BLaER1 treated with 17β-estradiol and CSF1 and Interleukin-3, amounts not matched to agents 10 nM and 100 nM (cell line): ENCODE measurements around the gene ANKRD13A.

Experiments used
- H3K27ac ChIP-seq, 11 experiments: shearing (Covaris generic); formaldehyde crosslinking; 2 replicates each; pipeline ENCODE4 v1.8.1; 2022
- H3K27me3 ChIP-seq, 11 experiments: shearing (Covaris generic); formaldehyde crosslinking; 2 replicates each; pipeline ENCODE4 v1.8.1; 2022
- H3K36me3 ChIP-seq, 11 experiments: shearing (Covaris generic); formaldehyde crosslinking; 2 replicates each; pipeline ENCODE4 v1.8.1; 2022
- H3K4me1 ChIP-seq, 10 experiments: shearing (Covaris generic); formaldehyde crosslinking; 2 replicates each; pipeline ENCODE4 v1.8.1; 2022
- H3K4me2 ChIP-seq, 11 experiments: shearing (Covaris generic); formaldehyde crosslinking; 2 replicates each; pipeline ENCODE4 v1.8.1; 2022
- H3K4me3 ChIP-seq, 10 experiments: shearing (Covaris generic); formaldehyde crosslinking; 2 replicates each; pipeline ENCODE4 v1.8.1; 2022
- H3K9ac ChIP-seq, 11 experiments: shearing (Covaris generic); formaldehyde crosslinking; 2 replicates each; pipeline ENCODE4 v1.8.1; 2022
- H3K9me3 ChIP-seq, 11 experiments: shearing (Covaris generic); formaldehyde crosslinking; replicated peaks in 1 of 11; 2 replicates each; pipeline ENCODE4 v1.8.1; 2022
- H4K20me1 ChIP-seq, 11 experiments: shearing (Covaris generic); formaldehyde crosslinking; 2 replicates each; pipeline ENCODE4 v1.8.1; 2022
- Cebpa-rat ChIP-seq, 11 experiments: shearing (Covaris generic); IDR thresholded peaks; 2 replicates each; pipeline ENCODE4 v1.8.1; 2022

Gene ANKRD13A

DNA sequence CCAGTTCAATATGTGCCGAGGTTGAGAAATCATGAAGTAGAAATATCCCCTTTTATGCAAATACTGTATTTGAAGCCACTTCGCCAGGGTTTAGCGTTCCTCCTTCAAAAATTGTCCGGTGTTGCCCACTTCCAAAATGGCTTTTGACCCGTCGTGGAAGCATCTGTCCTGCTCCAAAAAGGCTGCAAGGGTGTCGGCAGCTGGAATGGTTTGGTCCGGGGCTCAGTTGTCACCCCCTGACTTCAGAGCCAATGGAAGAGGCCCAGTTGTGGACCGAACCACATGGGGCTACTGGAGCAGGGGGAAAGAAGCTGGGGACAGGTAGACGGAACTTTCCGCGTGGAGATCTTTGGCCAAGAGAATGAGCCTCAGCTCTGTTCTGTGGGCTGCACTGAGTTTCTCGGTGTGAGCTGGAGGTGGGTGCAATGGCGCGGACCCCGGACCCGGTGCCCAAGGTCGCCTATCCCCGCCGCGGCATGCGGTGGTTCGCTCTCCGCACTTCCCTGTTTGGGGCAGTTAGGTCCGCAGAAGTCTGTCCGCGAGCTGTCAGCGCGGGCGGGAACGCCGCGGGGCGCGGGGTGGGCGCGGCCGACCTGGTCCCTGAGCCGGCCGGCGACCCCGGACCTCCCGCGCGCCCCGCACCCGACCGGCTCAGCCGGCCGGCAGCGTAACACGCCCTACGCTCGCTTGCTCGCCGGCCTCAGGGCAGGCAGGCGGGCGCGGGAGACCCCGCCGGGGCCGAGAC lies at the start of gene ANKRD13A:
Gene ANKRD13A, plus strand, starts transcription at position 527 of the 745 bp plus-strand sequence. CDS start 259 bp downstream, outside the sequence.
- H3K4me2 ChIP-seq = peak within 1 kb of the TSS; percentile 89 to 98 (median 93)
- peaks cover 0 to 45% (median 13%) of the 10 kb centered on the region in 11 experiments; a peak in 12 of 22 replicates for H4K20me1 ChIP-seq
- peaks cover 9 to 20% (median 16%) of the 10 kb centered on the region in 11 experiments; a peak in 18 of 22 replicates for H3K36me3 ChIP-seq
- peak within 1 kb of the TSS; percentile 92 to 99 (median 97) for H3K27ac ChIP-seq
- TF ChIP-seq Cebpa-rat (IDR thresholded peaks at IDR 0.05) = no peak
- H3K9ac ChIP-seq = peak within 1 kb of the TSS; percentile 91 to 98 (median 96)
- H3K4me1 ChIP-seq = peaks cover 32 to 59% (median 41%) of the 10 kb centered on the region in 10 experiments
- peaks cover 0 to 34% (median 23%) of the 10 kb centered on the region in 11 experiments; a peak in 18 of 22 replicates for H3K27me3 ChIP-seq
- peak within 1 kb of the TSS; percentile 85 to 98 (median 94) for H3K4me3 ChIP-seq
- H3K9me3 ChIP-seq = no peaks in the 10 kb centered on the region

DNA sequence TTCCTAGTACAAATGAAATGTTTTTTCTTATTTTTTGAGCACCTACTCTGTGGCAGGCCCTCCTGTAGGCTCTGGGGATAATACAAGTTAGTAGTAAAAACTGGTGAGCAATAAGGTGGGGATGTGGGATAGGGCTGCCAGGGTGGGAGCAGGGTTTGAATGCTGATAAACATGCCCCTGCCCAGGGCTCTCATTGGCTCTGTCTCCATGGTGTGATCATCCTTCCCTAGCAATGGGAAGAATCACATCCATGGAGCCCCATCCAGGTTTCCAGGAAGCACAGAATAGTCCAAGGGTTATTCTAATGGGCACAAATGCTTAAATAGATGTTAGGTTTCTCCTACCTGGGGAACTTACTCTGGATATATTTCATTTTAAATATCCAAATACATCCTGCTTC lies 48.6 kb upstream of the ANKRD13A start:
- TF ChIP-seq Cebpa-rat (IDR thresholded peaks at IDR 0.05) = no peak
- no peak overlapping the region for H3K27ac ChIP-seq
- H3K9me3 ChIP-seq = no peaks in the 10 kb centered on the region
- H3K4me2 ChIP-seq = no peak overlapping the region
- no peaks in the 10 kb centered on the region for H3K27me3 ChIP-seq
- H3K36me3 ChIP-seq = peaks cover 83 to 97% (median 93%) of the 10 kb centered on the region in 11 experiments
- H3K4me1 ChIP-seq = peaks cover 22 to 68% (median 47%) of the 10 kb centered on the region in 10 experiments
- peaks cover 0 to 82% (median 13%) of the 10 kb centered on the region in 11 experiments; a peak in 11 of 22 replicates for H4K20me1 ChIP-seq
- H3K4me3 ChIP-seq = no peak overlapping the region
- H3K9ac ChIP-seq = no peak overlapping the region

DNA sequence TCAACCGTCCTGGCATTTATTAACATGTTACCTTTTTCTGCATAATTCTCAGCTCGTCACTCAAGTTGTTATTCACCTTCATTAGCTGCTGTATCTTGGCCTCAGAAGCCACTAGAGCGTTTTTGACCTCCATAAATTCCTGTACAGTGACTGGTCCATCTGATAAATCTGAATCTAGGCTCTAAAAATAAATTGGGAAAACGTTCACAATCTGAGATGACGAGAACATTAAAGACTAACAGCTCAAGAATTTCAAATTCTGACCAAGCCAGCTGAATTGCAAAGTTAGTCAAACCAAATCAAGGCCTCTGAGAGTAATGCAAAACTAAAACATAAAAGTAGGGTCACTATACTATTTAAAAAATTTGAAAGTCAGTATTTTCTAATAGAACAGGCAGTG lies 48.1 kb upstream of the ANKRD13A start:
- Histone ChIP-seq H3K4me1 (peaks cover 22 to 63% (median 42%) of the 10 kb centered on the region in 10 experiments), H3K4me2 (no peak overlapping the region), H4K20me1 (peaks cover 0 to 78% (median 13%) of the 10 kb centered on the region in 11 experiments; a peak in 11 of 22 replicates), H3K27ac (no peak overlapping the region), H3K9me3 (no peaks in the 10 kb centered on the region), H3K9ac (no peak overlapping the region), H3K36me3 (peaks cover 88 to 98% (median 94%) of the 10 kb centered on the region in 11 experiments), H3K27me3 (no peaks in the 10 kb centered on the region), H3K4me3 (no peak overlapping the region)
- TF ChIP-seq Cebpa-rat (IDR thresholded peaks at IDR 0.05) = no peak

DNA sequence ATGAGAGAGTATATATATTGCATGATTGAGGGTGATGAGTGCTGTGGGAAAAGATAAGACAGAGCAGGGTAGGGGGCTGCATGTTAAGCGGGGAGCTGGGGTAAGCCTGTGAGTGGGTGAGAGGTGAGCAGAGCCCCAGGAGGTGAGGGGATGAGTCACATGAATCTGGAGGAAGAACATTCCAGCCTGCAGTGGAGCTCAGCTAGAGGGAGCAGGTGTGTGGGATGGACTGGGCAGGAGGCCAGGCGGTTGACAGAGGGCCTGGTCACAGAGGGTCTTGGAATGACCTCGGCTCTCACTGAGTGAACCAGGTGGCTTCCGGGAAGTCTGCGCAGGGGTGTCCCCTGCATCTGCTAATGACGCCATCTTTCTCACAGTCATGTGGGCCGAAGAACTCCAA lies 47.5 kb upstream of the ANKRD13A start:
- H3K9ac ChIP-seq = no peak overlapping the region
- H3K27ac ChIP-seq = no peak overlapping the region; a peak in 1 of 22 replicates
- peaks cover 16 to 57% (median 36%) of the 10 kb centered on the region in 10 experiments for H3K4me1 ChIP-seq
- H4K20me1 ChIP-seq = peaks cover 0 to 72% (median 13%) of the 10 kb centered on the region in 11 experiments; a peak in 11 of 22 replicates
- no peaks in the 10 kb centered on the region for H3K9me3 ChIP-seq
- H3K4me3 ChIP-seq = no peak overlapping the region
- peak overlapping the region in 1 of 11 experiments; percentile 56; a peak in 1 of 22 replicates for H3K4me2 ChIP-seq
- no peak for TF ChIP-seq Cebpa-rat (IDR thresholded peaks at IDR 0.05)
- H3K27me3 ChIP-seq = no peaks in the 10 kb centered on the region
- H3K36me3 ChIP-seq = peaks cover 93 to 99% (median 97%) of the 10 kb centered on the region in 11 experiments

DNA sequence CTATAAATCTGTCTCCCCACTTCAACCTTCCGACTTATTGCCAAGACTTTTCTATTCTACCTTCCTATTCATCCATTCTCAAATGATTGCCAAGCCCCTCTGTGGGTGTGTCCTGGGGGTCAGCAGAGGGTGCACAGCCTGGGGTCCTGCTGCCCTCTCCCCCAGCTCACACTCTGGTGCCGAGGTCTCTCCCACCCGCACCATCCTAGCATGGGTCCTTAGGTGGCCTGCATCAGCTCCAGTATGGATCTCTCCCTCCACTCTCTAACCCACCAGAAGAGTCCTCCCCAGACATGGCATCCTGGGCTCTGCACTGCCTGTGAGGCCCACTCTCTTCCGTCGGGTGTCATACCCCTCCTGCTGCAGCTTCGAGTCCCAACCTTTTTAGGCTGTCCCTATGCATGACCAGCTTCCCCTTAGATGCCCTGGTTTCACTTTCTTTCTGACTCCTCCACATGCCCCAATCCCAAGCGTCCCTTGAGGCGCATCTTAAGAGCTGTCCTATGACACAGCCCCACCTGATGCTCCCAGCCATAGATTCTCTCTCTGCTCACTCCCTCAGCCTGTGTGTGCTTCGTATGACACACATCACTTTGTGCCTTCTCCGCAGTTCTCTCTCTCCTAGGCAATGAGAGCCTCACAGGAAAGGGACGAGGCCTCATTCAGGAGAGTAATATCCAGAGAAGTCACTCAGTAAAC lies 46.9 kb upstream of the ANKRD13A start:
- Histone ChIP-seq H3K36me3 (peaks cover 93 to 99% (median 97%) of the 10 kb centered on the region in 11 experiments), H3K4me1 (peaks cover 11 to 51% (median 30%) of the 10 kb centered on the region in 10 experiments), H3K9me3 (no peaks in the 10 kb centered on the region), H3K27me3 (no peaks in the 10 kb centered on the region), H4K20me1 (peaks cover 0 to 66% (median 13%) of the 10 kb centered on the region in 11 experiments; a peak in 11 of 22 replicates), H3K4me2 (peak overlapping the region in 7 of 11 experiments; percentile 3 to 57 (median 48); a peak in 11 of 22 replicates), H3K9ac (peak overlapping the region in 6 of 11 experiments; percentile 2 to 47 (median 16); a peak in 5 of 22 replicates), H3K27ac (peak overlapping the region in 3 of 11 experiments; percentile 6 to 43 (median 37); a peak in 4 of 22 replicates), H3K4me3 (no peak overlapping the region)
- no peak for TF ChIP-seq Cebpa-rat (IDR thresholded peaks at IDR 0.05)

DNA sequence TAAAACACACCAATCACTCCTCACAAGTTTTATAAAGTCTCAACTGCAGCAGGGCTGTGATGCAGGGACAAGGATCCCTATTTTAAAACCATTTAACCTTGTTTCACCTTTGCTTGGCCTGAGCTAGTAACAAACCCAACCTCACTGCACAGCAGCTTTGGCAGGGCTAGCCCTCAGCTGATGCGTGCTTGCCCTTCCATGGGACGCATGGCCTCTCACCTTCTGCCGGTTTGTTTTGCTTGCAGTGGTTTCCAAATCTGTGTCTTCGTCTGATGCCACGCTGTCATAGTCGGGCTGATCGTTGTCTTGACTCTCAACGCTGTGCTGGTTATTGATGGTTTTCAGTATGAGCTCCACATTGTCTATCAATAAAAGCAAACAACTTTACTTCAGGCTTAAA lies 46.4 kb upstream of the ANKRD13A start:
- peaks cover 96 to 100% (median 100%) of the 10 kb centered on the region in 11 experiments for H3K36me3 ChIP-seq
- peak overlapping the region in 5 of 11 experiments; percentile 2 to 47 (median 22); a peak in 4 of 22 replicates for H3K9ac ChIP-seq
- peaks cover 0 to 63% (median 13%) of the 10 kb centered on the region in 11 experiments; a peak in 11 of 22 replicates for H4K20me1 ChIP-seq
- peak overlapping the region in 3 of 11 experiments; percentile 6 to 43 (median 37); a peak in 6 of 22 replicates for H3K27ac ChIP-seq
- H3K4me2 ChIP-seq = peak overlapping the region in 6 of 11 experiments; percentile 3 to 57 (median 50); a peak in 10 of 22 replicates
- H3K4me1 ChIP-seq = peaks cover 5 to 45% (median 25%) of the 10 kb centered on the region in 10 experiments
- TF ChIP-seq Cebpa-rat (IDR thresholded peaks at IDR 0.05) = no peak
- H3K27me3 ChIP-seq = no peaks in the 10 kb centered on the region
- no peak overlapping the region for H3K4me3 ChIP-seq
- H3K9me3 ChIP-seq = no peaks in the 10 kb centered on the region

DNA sequence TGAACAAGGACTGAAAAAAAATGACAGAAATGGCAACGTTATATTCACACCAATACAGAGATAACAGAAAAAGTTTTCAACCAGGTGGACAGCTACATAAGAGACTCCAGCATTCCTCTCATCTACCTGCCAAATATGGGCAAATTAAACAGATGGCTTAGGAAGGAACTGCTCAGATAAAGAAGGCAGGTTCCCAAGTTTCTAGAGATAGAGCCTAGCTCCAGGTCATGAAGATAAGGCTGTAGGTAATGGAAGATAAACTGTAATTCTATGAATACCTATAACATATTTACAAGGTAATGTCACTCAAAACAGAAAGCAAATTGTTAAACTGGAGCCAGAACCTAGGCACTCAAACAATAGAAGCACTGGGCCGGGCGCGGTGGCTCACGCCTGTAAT lies 45.6 kb upstream of the ANKRD13A start:
- Histone ChIP-seq H3K4me1 (peaks cover 0 to 38% (median 17%) of the 10 kb centered on the region in 10 experiments; a peak in 14 of 20 replicates), H3K4me2 (0 out of 22 replicates have a peak overlapping the region, but pooled peaks of 2 of the 11 experiments have one; percentile 48 to 57), H3K9me3 (no peaks in the 10 kb centered on the region), H4K20me1 (peaks cover 0 to 55% (median 13%) of the 10 kb centered on the region in 11 experiments; a peak in 11 of 22 replicates), H3K36me3 (peaks cover 97 to 100% (median 100%) of the 10 kb centered on the region in 11 experiments), H3K9ac (no peak overlapping the region), H3K27ac (no peak overlapping the region), H3K27me3 (no peaks in the 10 kb centered on the region), H3K4me3 (no peak overlapping the region)
- TF ChIP-seq Cebpa-rat (IDR thresholded peaks at IDR 0.05) = no peak

DNA sequence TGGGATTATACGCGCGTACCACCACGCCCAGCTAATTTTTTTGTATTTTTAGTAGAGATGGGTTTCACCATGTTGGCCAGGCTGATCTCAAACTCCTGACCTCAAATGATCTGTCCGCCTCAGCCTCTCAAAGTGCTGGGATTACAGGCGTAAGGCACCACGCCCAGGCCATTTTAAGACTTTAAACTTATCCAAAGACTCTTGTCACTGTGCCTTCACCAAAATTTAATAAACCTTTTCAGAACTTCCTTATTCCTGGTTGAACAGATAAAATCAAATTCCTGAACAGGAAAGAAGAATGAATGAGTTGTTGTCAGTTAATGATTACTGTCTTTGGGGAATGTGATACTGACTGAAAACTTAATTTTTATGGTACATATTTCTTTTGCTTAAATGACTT lies 40.9 kb upstream of the ANKRD13A start:
- TF ChIP-seq Cebpa-rat (IDR thresholded peaks at IDR 0.05) = no peak

More for the DNA sequence above, 40.9 kb upstream of the ANKRD13A start:
- Histone ChIP-seq H3K4me1 (peaks cover 0 to 6% (median under 1%) of the 10 kb centered on the region in 10 experiments; a peak in 9 of 20 replicates), H3K4me2 (no peak overlapping the region), H3K4me3 (no peak overlapping the region), H4K20me1 (peaks cover 3 to 41% (median 18%) of the 10 kb centered on the region in 11 experiments; a peak in 16 of 22 replicates), H3K9ac (no peak overlapping the region), H3K9me3 (no peaks in the 10 kb centered on the region), H3K27ac (no peak overlapping the region), H3K27me3 (no peaks in the 10 kb centered on the region), H3K36me3 (peaks cover 97 to 100% (median 100%) of the 10 kb centered on the region in 11 experiments)
